Mesendoderm (in vitro differentiated cells): ENCODE results near the gene LSM14B.

Experiments used
- DNase-seq: peaks from one replicate; pipeline ENCODE4 v3.0.0; 2013
- H2AK5ac ChIP-seq: 2 replicates; pipeline ENCODE4 v1.6.1; 2013; ENCODE audit warnings: low read length, inconsistent platforms
- H2BK120ac ChIP-seq: 2 replicates; pipeline ENCODE4 v1.6.1; 2013; ENCODE audit warnings: low read depth, mild to moderate bottlenecking, low read length, moderate library complexity, mixed read lengths
- H2BK15ac ChIP-seq: replicated peaks from 2 replicates; pipeline ENCODE4 v1.6.1; 2013; ENCODE audit warnings: low read depth, mild to moderate bottlenecking, moderate library complexity
- H2BK5ac ChIP-seq: 2 replicates; pipeline ENCODE4 v1.6.1; 2013; ENCODE audit warnings: low read length, inconsistent platforms
- H3K18ac ChIP-seq: 2 replicates; pipeline ENCODE4 v1.6.1; 2013; ENCODE audit warnings: mild to moderate bottlenecking, low read length, mixed read lengths
- H3K23ac ChIP-seq: one replicate; pipeline ENCODE4 v1.6.1; 2013; ENCODE audit warnings: low read length
- H3K27ac ChIP-seq: 2 replicates; pipeline ENCODE4 v1.5.1; 2013; ENCODE audit warnings: low read depth, mild to moderate bottlenecking, inconsistent platforms, low read length, moderate library complexity
- H3K27me3 ChIP-seq: 2 replicates; pipeline ENCODE4 v1.6.1; 2013; ENCODE audit warnings: low read length, control low read depth, mild to moderate bottlenecking, inconsistent platforms; ENCODE audit not compliant: insufficient read depth, poor library complexity
- H3K36me3 ChIP-seq: 2 replicates; pipeline ENCODE4 v1.6.1; 2013; ENCODE audit warnings: low read length, inconsistent platforms; ENCODE audit not compliant: control insufficient read depth, insufficient read depth
- H3K4ac ChIP-seq: one replicate; pipeline ENCODE4 v1.6.1; 2013; ENCODE audit warnings: low read depth, mild to moderate bottlenecking, low read length, moderate library complexity
- H3K4me1 ChIP-seq: 2 replicates; pipeline ENCODE4 v1.6.1; 2013; ENCODE audit warnings: low read depth, low read length, inconsistent platforms; ENCODE audit not compliant: control insufficient read depth
- H3K4me2 ChIP-seq: 2 replicates; pipeline ENCODE4 v1.6.1; 2013; ENCODE audit warnings: low read length
- H3K4me3 ChIP-seq: 2 replicates; pipeline ENCODE4 v1.5.1; 2013; ENCODE audit warnings: mild to moderate bottlenecking, low read length
- H3K56ac ChIP-seq: one replicate; pipeline ENCODE4 v1.6.1; 2013; ENCODE audit warnings: low read length
- H3K79me1 ChIP-seq: 2 replicates; pipeline ENCODE4 v1.6.1; 2013; ENCODE audit warnings: low read length, inconsistent platforms
- H3K79me2 ChIP-seq: 2 replicates; pipeline ENCODE4 v1.6.1; 2013; ENCODE audit warnings: mild to moderate bottlenecking, low read length; ENCODE audit not compliant: control insufficient read depth, insufficient read depth
- H3K9ac ChIP-seq: 2 replicates; pipeline ENCODE4 v1.6.1; 2013; ENCODE audit warnings: low read length, inconsistent platforms
- H4K5ac ChIP-seq: one replicate; pipeline ENCODE4 v1.6.1; 2013; ENCODE audit warnings: low read length
- H4K8ac ChIP-seq: one replicate; pipeline ENCODE4 v1.6.1; 2013; ENCODE audit warnings: low read depth, mild to moderate bottlenecking, control low read depth, low read length, moderate library complexity
- WGBS: extraction: QIAGEN DNeasy Blood & Tissue Kit; methylation state at CpG from one replicate; pipeline ENCODE4 v1.1.7; 2013; ENCODE audit warnings: low lambda C conversion rate, missing lambda C conversion rate; ENCODE audit not compliant: insufficient coverage; ENCODE audit errors: extremely low coverage; 5-methylcytosine and 5-hydroxymethylcytosine counted together

Gene LSM14B

DNA sequence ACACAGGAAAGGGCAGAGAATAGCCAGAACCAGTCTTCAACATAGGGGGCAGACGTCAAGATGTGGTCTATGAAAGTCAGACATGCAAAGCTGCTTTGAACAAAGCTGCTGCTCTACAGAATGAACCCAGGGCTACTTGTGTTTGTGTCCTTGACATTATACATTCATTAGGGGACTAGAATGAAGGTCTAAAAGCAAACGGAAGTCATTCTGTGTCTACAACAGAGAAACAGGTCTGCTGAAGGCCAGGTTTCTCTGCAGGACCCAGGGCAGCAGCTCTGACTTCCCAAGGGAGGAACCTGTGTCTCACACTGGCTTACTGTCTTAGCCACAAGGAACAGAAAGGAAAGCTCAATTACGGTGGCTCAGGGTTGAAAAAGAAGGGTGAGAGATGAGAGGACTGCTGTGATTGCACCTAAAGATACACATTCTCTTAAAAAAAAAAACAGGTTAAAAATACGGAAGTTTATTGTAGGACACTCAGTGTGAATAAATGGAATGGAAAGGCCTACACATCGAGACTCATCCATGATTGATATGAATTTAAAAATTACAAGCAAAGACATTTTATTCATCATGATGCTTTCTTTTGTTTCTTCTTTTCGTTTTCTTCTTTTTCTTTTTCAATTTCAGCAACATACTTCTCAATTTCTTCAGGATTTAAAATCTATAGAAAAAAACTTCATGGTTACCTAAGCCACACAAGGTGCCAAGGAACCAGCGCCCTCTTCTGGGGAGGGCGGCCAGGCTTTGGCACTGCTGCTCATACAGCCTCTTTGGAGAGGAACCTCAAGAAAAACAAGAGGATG, 14.2 kb downstream of the LSM14B start:
- H3K36me3 ChIP-seq = peaks cover 37% of the 10 kb centered on the region
- H2BK15ac ChIP-seq = no peak overlapping the region
- no peak overlapping the region for H2BK5ac ChIP-seq
- WGBS = no CpG with 5 or more reads among the region's 8 CpGs
- no peak overlapping the region for H4K8ac ChIP-seq
- peaks cover 21% of the 10 kb centered on the region for H3K79me1 ChIP-seq
- H3K9ac ChIP-seq = no peak overlapping the region
- H3K4me1 ChIP-seq = peaks cover 1% of the 10 kb centered on the region
- H3K4me3 ChIP-seq = no peak overlapping the region
- no peak overlapping the region for H3K4me2 ChIP-seq
- H2AK5ac ChIP-seq = no peak overlapping the region
- no peak overlapping the region for H3K18ac ChIP-seq
- no peak overlapping the region for H2BK120ac ChIP-seq
- H3K27ac ChIP-seq = no peak overlapping the region
- no peak overlapping the region for H3K23ac ChIP-seq
- peaks cover 21% of the 10 kb centered on the region for H3K79me2 ChIP-seq
- H3K4ac ChIP-seq = no peak overlapping the region
- H4K5ac ChIP-seq = no peak overlapping the region
- H3K27me3 ChIP-seq = no peaks in the 10 kb centered on the region
- DNase-seq = peak; percentile 80
- no peak overlapping the region for H3K56ac ChIP-seq

DNA sequence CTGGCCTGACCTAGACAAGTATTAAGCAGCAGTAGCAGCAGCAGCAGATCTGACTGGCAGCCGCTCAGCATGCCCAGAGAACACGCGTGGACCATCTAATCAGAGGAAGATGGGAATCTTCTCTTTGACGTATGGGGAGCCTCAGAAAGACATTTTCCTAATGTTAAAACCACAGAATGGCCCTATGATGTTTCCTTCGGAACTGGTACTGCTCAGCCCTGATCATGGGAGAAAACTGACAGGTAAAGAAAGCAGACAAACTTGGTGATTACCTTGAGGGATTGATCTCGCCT, 14.8 kb downstream of the LSM14B start:
- Histone ChIP-seq H3K27ac (no peak overlapping the region), H4K8ac (no peak overlapping the region), H3K4me3 (no peak overlapping the region), H2BK15ac (no peak overlapping the region), H3K79me1 (peaks cover 23% of the 10 kb centered on the region), H3K27me3 (no peaks in the 10 kb centered on the region), H3K9ac (no peak overlapping the region), H4K5ac (no peak overlapping the region), H2AK5ac (no peak overlapping the region), H3K36me3 (peaks cover 34% of the 10 kb centered on the region), H2BK5ac (no peak overlapping the region), H3K18ac (no peak overlapping the region), H3K4ac (no peak overlapping the region), H3K4me2 (no peak overlapping the region), H2BK120ac (no peak overlapping the region), H3K4me1 (peaks cover 3% of the 10 kb centered on the region), H3K79me2 (peaks cover 27% of the 10 kb centered on the region), H3K23ac (no peak overlapping the region), H3K56ac (no peak overlapping the region)
- WGBS = no CpG with 5 or more reads among the region's 6 CpGs
- DNase-seq = no peak

DNA sequence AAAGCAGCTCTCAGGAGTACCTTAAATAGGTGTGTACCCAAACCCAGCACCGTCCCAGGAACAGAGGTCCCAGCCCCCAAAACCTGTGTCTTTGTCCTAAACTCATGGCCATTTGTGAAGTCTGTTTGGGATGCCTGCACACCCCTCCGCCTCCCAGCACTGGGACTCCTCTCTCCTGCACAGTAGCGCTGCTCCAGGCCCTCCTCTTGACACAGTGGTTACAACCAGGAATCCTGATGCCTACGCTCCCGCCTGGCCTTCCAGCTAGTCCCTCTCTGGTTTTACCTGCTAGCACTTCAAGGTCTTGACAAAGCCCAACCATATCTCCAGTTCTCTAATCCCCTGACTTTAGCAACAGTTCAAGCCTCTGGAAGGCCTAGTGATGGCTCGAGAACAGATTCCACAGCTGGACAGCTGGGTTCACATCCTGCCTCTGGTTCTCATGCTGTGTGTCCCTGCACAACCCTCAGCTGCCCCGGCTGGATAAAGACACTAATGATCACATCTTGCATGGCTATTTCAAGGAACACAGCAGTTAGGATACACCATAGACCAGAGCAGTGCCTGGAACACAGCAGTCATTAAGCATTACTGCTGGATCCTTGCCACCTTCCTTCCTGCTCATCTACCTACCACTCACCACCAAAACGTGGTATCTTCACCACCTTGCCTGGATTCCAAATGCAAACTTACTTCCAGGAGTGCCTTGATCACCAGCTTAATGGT, 15.4 kb downstream of the LSM14B start:
- H3K18ac ChIP-seq = no peak overlapping the region
- H3K4me1 ChIP-seq = peaks cover 3% of the 10 kb centered on the region
- H2BK15ac ChIP-seq = no peak overlapping the region
- no peak for DNase-seq
- H2AK5ac ChIP-seq = no peak overlapping the region
- H2BK5ac ChIP-seq = no peak overlapping the region
- H3K4me2 ChIP-seq = no peak overlapping the region
- H3K4ac ChIP-seq = no peak overlapping the region
- H2BK120ac ChIP-seq = no peak overlapping the region
- H3K36me3 ChIP-seq = peaks cover 34% of the 10 kb centered on the region
- no peak overlapping the region for H3K56ac ChIP-seq
- H4K8ac ChIP-seq = no peak overlapping the region
- H3K27ac ChIP-seq = no peak overlapping the region
- H4K5ac ChIP-seq = no peak overlapping the region
- H3K27me3 ChIP-seq = no peaks in the 10 kb centered on the region
- no peak overlapping the region for H3K4me3 ChIP-seq
- no CpG with 5 or more reads among the region's 8 CpGs for WGBS
- no peak overlapping the region for H3K23ac ChIP-seq
- H3K9ac ChIP-seq = no peak overlapping the region
- H3K79me2 ChIP-seq = peaks cover 33% of the 10 kb centered on the region
- peaks cover 23% of the 10 kb centered on the region for H3K79me1 ChIP-seq

DNA sequence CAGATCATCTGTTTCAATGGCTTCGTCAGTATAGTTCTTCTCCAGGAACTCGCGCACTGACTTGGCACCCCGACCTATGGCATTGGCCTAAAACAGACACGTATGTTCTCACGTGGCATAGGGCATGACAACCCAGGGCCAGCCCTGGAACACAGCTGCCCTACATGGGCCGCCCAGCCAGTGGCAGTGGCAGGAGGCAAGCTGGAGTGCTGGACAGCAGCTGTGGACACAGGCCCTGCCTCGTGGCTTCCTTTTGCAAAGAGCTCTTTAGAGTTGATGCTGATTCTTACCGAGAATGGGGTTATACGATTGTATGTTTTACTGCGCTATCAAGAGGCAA, 15.9 kb downstream of the LSM14B start:
- no peak overlapping the region for H3K9ac ChIP-seq
- H3K56ac ChIP-seq = no peak overlapping the region
- H4K5ac ChIP-seq = no peak overlapping the region
- peaks cover 34% of the 10 kb centered on the region for H3K36me3 ChIP-seq
- no peak overlapping the region for H3K4me3 ChIP-seq
- no peak for DNase-seq
- H2BK15ac ChIP-seq = no peak overlapping the region
- H4K8ac ChIP-seq = no peak overlapping the region
- H3K79me1 ChIP-seq = peaks cover 22% of the 10 kb centered on the region
- no peak overlapping the region for H3K4ac ChIP-seq
- H3K18ac ChIP-seq = no peak overlapping the region
- H3K4me2 ChIP-seq = no peak overlapping the region
- no peak overlapping the region for H3K23ac ChIP-seq
- H3K27me3 ChIP-seq = no peaks in the 10 kb centered on the region
- peaks cover 3% of the 10 kb centered on the region for H3K4me1 ChIP-seq
- no peak overlapping the region for H2AK5ac ChIP-seq
- no peak overlapping the region for H2BK120ac ChIP-seq
- H3K79me2 ChIP-seq = peaks cover 37% of the 10 kb centered on the region
- no peak overlapping the region for H2BK5ac ChIP-seq
- H3K27ac ChIP-seq = no peak overlapping the region
- WGBS = no CpG with 5 or more reads among the region's 11 CpGs

DNA sequence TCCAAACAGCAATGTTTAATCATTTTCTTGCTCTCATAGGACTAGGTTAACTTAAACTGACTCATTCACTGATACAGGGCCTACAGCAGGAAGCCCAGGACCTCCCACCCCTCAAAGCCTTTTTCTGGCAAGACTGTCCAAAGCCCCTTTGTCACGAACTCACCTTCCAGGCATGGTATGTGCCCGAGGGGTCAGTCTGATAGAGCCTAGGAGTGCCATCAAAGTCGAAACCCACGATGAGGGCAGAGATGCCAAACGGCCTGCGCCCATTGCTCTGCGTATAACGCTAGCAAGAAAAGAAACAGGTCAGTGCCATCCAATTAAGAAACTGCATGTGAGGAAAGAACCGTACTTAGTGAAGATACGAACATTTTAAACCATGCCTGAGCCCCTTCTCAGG, 16.6 kb downstream of the LSM14B start:
- Histone ChIP-seq H3K27ac (no peak overlapping the region), H3K4me2 (no peak overlapping the region), H2BK5ac (no peak overlapping the region), H3K4me3 (no peak overlapping the region), H3K4me1 (peaks cover 3% of the 10 kb centered on the region), H2AK5ac (no peak overlapping the region), H2BK15ac (no peak overlapping the region), H3K36me3 (peaks cover 32% of the 10 kb centered on the region), H3K18ac (no peak overlapping the region), H4K8ac (no peak overlapping the region), H3K27me3 (no peaks in the 10 kb centered on the region), H3K79me1 (peaks cover 20% of the 10 kb centered on the region), H3K79me2 (peaks cover 37% of the 10 kb centered on the region), H2BK120ac (no peak overlapping the region), H3K4ac (no peak overlapping the region), H3K56ac (no peak overlapping the region), H3K23ac (no peak overlapping the region), H3K9ac (no peak overlapping the region), H4K5ac (no peak overlapping the region)
- no peak for DNase-seq
- no CpG with 5 or more reads among the region's 10 CpGs for WGBS
